ENCODE data around the gene TBC1D22A.

DNA sequence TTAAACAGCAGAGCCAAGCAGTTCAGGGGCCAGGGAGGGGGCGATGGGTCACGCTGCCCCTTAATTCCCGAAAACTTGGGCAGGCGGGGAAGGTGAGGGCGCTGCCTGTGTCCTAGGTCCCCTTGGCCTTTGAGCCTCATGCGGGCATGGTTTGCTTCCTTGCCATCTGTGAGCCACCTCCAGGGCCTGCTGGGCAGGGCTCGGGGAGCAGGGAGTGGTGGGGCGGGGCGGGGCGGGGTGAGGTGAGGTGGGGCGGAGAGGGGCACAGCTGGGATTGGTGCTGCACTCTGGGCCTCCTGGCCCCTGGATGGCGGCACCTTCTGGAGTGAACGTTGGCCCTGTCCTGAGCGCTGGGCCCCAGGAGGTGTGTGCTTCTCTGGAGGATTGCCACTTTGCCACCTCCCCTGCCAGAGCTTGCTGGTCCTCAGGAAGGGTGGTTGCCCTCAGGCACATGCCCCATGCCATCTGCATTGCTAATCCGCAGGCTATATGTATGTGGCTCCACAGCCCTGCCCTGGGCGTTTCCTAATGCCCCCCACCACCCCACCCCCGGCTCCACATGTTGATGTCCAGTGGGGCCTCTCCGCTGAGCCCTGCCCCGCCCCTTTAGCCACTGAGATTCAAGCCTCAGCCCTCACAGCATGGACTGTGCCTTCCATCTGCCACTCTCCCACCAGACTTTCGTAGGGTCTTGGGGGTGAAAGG lies 352.5 kb downstream of the TBC1D22A start:
- TF ChIP-seq, protein P1, sequence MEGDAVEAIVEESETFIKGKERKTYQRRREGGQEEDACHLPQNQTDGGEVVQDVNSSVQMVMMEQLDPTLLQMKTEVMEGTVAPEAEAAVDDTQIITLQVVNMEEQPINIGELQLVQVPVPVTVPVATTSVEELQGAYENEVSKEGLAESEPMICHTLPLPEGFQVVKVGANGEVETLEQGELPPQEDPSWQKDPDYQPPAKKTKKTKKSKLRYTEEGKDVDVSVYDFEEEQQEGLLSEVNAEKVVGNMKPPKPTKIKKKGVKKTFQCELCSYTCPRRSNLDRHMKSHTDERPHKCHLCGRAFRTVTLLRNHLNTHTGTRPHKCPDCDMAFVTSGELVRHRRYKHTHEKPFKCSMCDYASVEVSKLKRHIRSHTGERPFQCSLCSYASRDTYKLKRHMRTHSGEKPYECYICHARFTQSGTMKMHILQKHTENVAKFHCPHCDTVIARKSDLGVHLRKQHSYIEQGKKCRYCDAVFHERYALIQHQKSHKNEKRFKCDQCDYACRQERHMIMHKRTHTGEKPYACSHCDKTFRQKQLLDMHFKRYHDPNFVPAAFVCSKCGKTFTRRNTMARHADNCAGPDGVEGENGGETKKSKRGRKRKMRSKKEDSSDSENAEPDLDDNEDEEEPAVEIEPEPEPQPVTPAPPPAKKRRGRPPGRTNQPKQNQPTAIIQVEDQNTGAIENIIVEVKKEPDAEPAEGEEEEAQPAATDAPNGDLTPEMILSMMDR (IDR thresholded peaks at IDR 0.05), result no peak
- TF ChIP-seq POLR2A (IDR thresholded peaks at IDR 0.05) (no peak), EP300 (IDR thresholded peaks at IDR 0.05) (no peak)

All from ovary (tissue), 3 donors.